HG02884 (cell line): ENCODE results near the gene NDUFV1.
"Not testable (repeated sequence)": the region's sequence is repeated elsewhere in the genome, so short reads cannot be mapped to it uniquely, and the experiment has no call there.

Source experiments
- ATAC-seq: cut with Tn5 transposase; IDR thresholded peaks from one replicate; pipeline ENCODE4 v1.9.1; 2021; ENCODE audit warnings: mild to moderate bottlenecking, moderate library complexity; ENCODE audit not compliant: unreplicated experiment

Gene NDUFV1

DNA sequence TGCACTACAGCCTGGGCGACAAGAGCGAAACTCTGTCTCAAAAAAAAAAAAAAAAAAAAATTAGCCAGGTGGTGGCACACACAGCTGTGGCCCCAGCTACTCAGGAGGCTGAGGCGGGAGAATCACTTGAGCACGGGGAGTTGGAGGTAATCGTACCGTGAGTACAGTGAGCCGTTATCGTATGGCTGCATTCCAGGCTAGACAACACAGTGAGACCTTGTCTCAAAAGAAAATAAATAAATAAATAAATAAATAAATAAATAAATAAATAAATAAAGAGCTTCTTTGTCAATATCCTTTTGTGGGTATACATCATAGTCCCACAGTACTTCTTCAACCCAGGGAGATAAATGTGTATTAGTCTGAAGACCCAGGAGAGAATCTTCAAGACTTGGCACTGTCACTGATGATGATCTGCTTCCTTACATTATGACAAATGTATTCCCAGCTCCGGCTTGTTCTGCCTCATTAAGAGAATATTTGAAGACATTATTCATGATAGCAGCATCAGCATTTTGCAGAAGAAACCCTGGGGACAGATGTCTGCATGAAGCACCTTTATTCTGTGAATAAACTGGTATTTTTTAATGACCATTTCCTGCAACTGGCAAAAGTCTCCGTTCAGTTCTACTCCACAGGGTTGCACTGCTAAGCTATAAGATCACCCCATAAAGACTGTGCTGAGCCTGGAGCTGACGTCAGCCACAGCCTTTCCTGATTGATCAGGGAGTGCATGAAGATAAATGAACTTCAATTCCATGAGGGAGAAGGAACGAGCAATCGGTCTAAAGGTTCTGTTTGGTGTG is 45.4 kb downstream of the NDUFV1 start:
- no peak for ATAC-seq

DNA sequence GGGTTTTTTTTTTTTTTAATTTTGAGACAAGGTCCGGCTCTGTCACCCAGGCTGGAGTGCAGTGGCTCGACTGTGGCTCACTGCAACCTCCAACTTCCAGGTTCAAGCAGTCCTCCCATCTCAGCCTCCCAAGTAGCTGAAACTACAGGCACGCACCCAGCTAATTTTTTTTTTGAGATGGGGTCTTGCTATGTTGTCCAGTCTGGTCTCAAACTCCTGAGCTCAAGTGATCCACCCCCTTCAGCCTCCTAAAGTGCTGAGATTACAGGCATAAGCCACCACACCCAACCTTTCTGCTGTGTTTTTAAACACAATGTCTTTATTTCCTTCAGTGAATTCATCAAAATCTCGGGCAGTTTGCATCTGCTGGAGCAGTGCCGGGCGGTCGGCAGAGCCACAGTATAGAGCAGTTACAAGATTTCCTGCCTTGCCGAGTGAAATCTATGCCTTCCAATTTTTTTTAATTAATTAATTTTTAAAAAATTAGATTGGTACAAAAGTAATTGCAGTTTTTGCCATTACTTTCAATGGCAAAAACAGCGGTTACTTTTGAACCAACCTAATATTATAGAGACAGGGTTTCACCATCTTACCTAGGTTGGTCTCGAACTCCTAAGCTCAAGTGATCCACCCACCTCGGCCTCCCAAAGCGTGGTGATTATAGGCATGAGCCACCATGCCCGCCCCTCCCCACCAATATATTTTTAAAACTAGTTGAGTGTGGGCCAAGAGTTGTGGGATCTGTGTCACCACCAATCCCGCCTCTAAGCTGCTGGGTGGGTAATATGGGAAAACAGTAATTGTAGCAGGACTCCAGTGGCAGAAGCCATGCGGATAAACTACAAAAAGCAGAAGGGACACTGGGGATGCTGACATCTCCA is 46.5 kb downstream of the NDUFV1 start:
- ATAC-seq = no peak

DNA sequence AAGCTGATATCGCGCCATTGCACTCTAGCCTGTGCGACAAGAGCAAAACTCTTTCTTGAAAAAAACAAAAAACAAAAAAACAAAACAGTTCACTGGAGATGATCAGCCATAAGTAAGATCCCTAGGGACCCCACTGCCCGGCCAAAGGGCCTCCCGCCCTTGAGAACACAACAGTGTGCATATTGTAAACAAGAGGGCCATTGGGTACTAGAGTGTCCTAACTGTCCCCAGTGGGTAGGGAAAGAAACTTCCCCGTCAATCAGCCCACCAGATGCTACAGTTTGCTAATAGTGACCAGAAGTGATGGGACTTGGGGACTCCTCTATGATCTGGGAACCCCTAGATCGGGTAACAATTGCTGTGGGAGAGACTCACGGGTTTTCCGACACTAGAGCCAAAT is 47.5 kb downstream of the NDUFV1 start:
- no peak for ATAC-seq

DNA sequence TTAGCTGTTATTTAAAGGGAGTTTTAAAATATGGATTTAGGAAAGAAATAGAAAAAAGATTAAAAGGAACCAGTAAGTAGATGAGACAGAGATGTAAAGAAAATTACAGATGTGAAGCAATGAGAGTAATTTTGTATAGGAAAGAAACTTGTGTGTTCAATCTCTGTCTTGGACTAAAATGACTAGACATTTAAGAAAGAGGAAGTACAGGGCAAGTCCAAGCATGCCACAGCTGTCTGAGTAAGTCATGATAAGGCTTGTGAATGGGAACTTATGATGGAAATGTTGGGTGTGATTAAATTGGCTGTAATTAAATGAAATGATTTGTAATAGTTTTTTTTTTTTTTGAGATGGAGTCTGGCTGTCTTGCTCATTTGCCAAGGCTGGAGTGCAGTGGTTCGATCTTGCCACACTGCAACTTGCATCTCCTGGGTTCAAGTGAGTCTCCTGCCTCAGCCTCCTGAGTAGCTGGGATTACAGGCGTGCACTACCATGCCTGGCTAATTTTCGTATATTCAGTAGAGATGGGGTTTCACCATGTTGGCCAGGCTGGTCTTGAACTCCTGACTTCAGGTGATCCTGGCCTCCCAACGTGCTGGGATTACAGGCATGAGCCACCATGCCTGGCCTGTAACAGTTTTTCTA is 49.7 kb downstream of the NDUFV1 start:
- ATAC-seq = no peak

DNA sequence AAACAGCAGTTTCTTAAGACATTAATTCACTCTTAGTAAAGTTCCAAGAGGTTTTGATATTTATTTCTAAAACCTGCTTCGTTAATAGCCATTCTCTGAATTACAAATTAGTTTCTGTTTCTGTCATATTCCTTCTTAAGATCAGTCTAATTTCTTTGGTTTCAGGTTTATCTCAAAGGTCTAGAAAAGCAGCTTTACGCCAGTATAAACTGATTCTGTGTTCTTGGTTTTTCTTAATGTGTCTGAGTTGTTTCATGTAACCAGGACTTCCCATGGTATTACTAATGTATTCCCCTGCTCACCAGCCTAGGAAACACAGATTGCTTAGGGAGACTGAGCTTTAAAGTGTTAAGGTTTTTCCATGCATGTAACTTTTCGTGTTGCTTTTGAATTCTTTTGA is 50.6 kb downstream of the NDUFV1 start:
- no peak for ATAC-seq

DNA sequence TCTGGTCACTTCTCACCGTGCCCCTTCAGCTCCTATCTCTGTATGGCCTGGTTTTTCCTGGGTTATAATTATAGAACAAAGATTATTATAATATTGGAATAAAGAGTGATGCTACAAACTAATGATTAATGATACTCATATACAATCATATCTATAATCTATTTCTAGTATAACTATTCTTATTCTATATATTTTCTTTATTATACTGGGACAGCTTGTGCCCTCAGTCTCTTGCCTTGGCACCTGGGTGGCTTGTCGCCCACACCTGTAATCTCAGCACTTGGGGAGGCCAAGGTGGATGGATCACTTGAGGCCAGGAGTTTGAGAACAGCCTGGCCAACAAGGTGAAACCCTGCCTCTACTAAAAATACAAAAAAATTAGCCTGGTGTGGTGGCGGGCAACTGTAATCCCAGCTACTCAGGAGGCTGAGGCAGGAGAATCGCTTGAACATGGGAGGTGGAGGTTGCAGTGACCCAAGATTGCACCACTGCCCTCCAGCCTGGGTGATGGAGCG is 53.0 kb downstream of the NDUFV1 start:
- ATAC-seq = not testable (repeated sequence)

DNA sequence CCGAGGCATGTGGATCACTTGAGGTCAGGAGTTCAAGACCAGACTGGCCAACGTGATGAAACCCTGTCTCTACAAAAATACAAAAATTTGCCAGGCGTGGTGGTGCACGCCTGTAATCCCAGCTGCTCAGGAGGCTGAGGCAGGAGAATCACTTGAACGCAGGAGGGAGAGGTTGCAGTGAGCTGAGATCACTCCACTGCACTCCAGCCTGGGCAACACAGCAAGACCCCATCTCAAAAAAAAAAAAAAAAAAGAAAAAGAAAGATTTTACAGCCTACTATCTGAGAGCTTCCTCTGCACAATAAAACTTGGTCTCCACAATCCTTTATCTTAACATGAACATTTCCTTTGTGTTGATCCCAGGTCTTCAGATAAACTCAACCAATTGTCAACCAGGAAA is 54.0 kb downstream of the NDUFV1 start:
- ATAC-seq = not testable (repeated sequence)
